Myocyte (in vitro differentiated cells): ENCODE measurements around the gene KCMF1. TPM values are rescaled to one million over a fixed set of nuclear protein-coding genes. Genes with fewer than 3 reads are reported as not detected.
"Not testable (repeated sequence)": the region's sequence is repeated elsewhere in the genome, so short reads cannot be mapped to it uniquely, and the experiment has no call there.

Experiments
- DNase-seq: peaks from one replicate; pipeline ENCODE4 v3.0.0-alpha.2; 2012; ENCODE audit warnings: low read depth
- polyA plus RNA-seq: library from polyadenylated mRNA; unstranded; fragments of >200 nt; gene quantifications from one replicate; pipeline ENCODE4 v1.2.1, GENCODE V29; 2012; ENCODE audit warnings: missing spikeins
- total RNA-seq: library from RNA; depleted of rRNA; stranded (reverse); fragments of >200 nt; gene quantifications from 2 replicates; pipeline ENCODE4 v1.2.3, GENCODE V29; 2014

KCMF1 gene
- 74.4 and 79.6 TPM in 2 replicates for total RNA-seq
- polyA plus RNA-seq: 73.0 TPM

DNA sequence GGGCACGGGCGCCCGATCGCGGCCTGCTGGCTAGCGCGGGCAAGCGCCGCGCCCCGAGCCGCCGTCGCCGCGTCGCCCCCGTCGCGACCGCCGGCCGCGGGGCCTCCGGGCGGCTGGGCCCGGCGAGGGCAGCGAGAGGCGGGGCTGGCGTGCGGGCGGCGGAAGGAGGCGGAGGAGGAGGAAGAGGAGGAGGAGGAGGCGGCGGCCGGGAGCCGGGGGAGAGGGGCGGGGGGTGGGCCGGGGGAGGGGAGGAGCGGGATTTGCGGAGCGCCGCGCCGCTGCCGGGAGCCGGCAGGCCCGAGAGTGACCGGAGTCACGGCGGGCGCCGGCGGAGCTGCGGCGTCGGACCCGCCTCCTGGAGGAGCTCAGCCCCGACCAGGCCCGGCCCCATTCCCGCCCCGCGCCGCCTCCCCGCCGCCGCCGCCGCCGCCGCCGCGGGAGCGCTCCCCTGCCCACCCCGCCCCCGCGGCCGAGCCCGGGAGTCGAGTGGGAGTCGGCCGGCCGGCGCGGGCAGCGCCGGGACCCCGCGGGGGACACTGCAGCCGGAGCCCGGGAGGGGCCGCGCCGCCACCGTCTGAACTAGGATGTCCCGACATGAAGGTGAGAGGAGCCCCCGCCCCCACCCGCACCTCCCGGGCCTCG, at the start of gene KCMF1:
KCMF1 (plus strand) TSS at position 294 of the 642 bp plus-strand sequence; CDS start at position 585, 291 bp downstream.
- DNase-seq: peak; percentile 68

DNA sequence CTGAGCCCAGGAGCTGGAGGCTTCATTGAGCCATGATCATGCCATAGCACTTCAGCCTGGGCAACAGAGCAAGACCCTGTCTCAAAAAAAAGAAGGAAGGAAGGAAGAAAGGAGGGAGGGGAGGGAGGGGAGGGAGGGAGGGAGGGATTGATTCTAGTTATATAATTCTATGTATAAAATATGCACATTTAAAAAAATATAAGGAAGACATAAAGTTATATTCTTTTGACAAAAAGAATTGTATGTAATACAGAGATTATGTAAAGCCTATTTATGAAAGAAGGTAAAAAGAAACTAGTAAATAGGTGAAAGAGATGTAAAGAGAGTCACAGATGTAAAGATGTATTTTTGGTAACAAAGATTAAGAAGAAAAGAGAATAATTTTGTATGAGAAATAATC, 48.0 kb upstream of the KCMF1 start:
- no peak for DNase-seq

DNA sequence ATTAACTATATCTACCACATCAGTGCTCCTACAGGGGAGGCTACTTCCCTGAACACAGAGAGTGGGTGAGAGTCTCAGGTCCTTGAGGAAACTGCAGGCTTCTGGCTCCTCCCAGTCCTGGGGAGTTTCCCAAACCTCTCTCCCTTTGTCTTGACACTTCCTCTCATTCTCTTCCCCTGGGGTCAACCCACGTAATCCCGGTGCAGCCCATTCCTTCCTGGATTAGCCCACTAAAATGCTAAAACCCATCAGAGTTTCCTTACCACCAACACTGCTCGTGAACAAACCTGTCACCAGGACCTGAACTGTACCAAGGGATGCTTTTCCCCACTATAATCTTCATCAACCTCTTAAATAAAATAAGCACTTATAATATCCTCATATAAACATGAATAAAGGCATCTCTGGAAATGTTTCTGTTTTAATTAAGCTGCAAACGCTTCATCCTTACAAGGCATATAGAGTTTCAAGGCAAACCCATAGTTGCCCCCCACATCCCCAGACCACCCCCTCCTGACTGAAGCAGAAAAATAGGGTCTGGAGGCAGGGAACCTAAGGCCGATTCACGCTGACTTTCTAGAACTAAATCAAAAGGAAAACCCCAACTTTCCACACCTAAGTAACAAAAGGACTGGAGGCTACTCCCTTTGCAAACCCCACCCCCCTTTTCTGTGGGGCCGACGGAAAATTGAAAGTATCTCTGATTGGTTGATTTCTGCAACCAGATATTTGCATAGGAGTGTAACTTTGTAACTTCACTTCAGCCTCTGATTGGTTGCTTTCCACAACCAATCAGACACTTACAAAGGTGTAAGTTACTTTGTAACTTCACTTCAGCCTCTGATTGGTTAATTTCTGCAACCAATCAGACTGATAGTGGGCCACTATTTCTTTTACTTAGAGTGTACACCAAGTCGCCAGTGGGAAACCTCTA, 46.5 kb upstream of the KCMF1 start:
- DNase-seq: no peak

DNA sequence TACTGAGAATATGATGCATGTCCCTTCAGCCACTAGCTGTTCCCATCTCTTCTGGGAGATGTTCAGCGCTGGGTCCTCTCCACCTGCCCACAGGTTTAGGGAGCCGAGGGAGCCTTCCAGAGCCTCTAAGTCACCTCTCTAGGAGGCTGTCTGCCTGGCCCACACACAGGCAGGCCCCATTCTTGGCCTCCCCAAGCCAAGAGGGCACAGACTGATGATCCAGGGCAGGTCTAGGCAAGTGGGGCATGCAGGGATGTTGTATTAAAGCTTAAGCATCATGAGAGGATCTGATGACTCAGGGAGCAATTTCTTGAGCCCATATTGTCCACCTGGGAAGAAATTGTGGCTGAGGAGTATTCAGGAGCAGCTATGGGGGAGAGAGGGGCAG, 45.6 kb upstream of the KCMF1 start:
- no peak for DNase-seq

DNA sequence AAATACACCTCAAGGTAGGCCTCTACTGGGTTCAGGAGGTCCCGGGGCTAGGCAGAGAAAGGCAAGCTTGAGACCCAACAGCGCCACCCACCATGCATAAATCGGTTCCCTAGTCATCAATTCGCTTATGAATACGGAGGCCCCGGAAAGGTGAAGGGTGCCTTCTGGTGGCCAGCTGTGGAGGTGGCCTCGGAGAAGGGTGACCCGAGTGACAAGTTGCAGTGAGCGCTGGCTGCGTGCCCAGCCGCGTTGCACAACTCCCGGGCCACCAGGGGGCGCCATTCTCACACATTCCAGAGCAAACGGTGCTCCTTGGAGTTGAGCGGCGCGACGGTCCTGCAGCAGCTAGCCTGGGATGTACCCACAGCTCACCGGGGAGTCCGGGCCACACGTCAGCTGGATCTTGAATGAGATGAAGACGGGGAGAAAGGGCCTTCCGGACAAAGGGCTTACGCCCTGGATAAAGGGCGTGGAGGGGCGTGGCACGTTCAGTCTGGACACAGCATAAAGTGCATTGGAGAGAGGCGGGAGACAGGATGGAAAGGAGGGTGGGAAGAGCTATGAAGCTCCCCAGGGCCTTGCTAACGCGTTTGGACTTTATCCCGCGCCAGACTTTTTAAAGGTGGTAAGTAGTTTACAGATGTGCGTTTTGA, 45.1 kb upstream of the KCMF1 start:
- DNase-seq: peak; percentile 91

DNA sequence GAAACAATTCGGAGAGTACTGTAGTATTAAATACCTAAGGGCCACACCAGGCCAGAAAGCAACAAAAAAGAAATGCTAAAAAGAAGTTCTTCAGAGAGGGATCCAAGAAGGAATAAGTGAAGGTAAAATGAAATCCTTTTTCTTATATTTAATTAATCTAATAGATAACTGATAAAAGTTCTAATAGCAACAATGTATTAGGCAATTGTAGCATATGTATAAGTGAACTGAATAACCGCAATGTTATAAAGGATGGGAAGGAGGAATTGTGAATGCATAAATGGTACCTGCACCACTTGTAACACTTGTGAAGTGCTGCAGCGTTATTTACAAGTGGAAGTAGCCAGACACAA, 43.7 kb upstream of the KCMF1 start:
- no peak for DNase-seq

DNA sequence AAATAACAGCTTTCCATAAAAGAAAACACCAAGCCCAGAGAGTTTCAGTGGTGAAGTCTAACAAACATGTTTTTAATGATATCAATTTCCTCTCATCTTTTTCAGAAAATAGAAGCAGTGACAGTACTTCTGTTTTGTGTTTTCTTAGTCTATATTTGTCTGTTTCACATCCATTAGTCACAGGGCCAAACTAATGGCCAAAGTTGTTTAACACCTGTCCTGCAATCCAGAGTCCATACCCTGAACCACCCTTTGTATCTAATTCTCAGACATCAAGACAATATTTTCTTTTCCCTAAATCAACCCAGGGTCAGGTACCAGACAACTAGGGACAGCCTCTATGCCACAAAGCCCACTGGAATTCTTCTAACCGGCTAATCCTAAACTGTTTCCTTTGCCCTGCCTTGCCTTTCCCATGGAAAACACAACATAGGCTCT, 39.6 kb upstream of the KCMF1 start:
- DNase-seq: no peak

DNA sequence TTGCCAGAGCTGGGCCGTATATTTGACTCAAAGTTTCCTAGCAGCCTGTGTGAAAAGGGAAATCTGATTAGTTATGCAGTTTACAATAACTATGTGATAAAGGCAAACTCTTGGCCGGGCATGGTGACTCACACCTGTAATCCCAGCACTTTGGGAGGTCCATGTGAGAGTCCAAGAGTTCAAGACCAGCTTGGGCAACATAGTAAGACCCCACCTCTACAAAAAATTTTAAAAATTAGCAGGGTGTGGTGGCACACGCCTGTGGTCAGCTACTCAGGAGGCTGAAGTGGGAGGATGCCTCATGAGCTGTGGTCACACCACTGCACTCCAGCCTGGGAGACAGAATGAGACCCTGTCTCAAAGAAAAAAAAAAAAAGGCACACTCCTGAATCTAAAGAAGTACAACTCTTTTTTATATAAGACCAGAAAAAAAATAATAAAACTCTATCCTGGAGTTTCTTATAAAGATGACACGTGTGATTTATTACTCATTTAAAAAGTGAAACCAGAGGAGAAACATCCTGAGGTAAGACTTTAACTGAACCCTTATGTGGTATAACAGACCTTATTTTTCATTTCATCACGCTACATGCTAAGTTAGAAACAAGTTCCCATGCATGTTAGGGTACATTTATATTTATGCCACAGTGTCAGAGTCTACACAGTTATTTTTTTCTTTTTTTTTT, 32.6 kb upstream of the KCMF1 start:
- peak; percentile 51 for DNase-seq

DNA sequence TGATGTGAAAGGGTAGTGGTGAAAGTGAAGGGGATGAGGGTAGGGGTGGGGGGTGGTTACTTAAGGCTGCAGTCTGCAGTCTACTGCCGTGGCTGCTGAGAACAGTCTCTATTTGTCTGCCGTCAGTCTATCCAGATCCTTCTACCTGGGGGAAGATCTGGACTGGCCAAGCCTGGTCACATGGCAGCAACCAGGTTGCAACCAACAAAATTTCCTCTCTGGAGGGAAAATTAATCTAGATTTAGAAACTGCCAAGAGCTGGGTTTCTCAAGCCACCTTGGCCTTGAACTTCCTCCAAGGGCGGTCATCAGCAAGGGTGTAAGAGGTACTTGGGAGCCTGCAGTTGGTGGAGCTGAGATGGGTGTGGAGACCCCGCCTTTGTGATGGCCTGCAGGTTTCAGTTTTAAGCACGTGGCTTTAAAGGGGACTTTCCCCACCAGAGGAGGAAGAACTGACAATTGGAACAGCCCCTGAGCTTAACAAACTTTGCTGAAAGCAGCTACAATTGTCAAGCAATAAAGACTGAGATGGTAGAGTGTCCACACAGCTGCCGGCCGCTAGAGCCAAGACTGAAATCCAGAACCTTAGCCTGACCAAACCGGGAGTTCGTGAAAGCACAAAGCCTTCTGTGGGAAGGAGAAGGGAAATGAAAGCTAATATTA, 31.4 kb upstream of the KCMF1 start:
- peak; percentile 61 for DNase-seq

DNA sequence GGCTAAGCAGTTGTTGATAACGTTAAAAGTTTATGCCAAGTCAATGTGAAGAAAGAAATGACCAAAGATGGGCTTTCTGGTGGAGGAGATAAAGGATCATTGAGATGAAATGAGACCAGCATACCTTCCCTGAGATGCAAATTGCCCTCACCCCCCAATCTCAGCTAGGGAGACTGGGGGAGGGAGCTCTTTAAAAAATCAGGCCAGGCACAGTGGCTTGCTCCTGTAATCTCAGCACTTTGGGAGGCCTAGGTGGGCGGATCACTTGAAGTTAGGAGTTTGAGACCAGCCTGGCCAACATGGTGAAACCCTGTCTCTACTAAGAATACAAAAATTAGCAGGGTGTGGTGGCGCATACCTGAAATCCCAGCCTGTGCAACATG, 30.9 kb upstream of the KCMF1 start:
- DNase-seq: no peak

DNA sequence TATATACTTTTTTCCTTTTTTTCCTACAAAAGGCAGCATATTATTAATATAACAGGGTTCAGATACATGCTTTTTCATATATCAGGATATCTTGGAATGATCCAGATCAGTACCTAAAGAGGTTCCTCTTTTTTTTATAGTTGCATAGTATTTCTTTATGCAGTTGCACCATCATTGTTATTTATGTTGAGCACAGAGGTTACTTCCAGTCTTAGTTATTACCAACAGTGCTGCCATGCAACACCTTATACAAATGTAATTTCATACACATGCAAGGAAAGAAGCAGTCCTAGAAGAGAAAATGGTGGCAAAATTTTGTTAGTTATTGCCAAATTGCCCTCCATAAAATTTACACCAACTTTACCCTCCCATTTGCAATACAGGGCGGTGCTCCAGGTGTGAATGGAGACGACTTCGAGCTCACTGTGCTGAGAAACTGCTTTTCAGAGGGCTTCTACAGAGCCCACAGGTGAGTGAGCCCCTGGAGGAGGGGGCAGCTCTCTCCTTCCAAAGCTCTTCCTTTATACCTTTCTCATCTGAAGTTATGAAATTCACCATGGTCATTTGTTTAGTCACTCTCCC, 30.0 kb upstream of the KCMF1 start:
- DNase-seq: no peak

DNA sequence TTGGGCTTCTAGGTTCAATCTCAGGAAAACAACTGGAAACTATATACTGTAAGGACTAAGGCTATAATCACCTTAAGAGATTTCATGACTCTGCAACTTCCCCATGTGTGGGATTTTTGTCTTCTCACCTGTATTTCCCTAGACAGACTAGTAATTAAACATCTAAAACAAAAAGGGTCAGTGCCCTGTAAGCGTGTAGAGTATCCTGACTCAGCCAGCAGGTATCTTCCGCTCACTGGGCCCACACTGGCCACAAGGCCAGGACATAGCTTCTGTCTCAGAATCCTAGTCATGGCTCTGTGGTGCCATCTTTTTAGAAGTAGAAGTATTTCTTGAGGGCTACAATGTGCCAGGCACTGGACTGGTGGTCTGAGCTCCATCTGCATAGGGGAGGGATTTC, 28.8 kb upstream of the KCMF1 start:
- DNase-seq: no peak

DNA sequence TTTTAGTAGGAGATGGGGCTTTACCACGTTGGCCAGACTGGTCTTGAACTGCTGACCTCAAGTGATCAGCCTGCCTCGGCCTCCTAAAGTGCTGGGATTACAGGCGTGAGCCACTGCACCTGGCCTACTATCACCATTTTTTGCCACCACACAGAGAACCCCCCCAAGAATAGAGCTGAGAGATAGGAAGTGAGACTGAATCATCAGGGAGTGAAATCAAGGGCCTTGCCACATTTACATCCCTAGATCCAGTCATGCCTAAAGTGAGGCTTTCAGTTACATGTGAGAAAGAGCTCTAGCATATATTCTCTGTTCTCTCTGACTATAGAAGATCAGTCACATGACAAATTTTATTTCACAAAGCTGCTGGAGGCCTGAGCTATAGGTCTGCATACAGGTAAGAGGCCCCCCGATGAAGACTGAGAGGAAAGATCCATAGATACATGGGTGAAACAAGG, 28.0 kb upstream of the KCMF1 start:
- DNase-seq: no peak

DNA sequence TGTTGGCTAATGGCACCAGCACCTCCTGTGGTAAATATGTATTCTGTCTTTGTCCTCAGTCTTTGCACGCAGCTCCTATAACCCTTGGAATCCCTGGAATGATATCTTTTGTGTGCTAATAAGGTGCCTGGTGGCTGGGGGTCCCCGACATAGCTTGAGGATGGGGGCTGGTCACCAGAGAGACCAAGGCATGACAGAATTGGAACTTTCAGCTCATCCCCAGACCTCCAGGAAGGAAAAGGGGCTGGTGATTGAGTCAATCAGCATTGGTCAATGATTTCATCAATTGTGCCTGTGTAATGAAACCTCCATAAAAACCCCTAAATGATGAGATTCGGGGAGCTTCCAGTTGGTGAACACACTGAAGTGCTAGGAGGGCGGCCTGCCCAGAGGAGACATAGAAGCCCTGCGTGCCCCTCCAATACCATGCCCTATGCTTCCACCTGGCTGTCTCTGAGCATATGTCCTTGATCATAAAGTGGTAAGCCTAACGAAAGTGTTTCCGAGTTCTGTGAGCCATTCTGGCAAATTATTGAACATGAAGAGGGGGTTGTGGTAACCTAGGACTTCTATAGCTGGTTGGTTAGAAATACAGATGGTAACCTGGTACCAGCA, 26.6 kb upstream of the KCMF1 start:
- no peak for DNase-seq

DNA sequence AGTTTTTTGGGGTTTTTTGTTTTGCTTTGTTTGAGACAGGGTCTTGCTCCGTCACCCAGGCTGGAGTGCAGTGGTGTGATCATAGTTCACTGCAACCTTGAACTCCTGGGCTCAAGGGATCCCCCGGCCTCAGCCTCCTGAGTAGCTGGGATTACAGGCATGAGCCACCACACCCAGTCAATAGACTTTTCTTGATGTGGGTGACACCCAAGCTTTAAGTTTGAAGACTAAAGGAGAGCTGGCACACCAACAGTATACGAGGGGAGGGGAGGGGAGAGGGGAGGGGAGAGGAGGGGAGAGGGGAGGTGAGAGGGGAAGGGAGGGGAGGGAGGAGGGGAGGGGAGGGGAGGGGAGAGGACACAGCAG, 25.1 kb upstream of the KCMF1 start:
- not testable (repeated sequence) for DNase-seq

DNA sequence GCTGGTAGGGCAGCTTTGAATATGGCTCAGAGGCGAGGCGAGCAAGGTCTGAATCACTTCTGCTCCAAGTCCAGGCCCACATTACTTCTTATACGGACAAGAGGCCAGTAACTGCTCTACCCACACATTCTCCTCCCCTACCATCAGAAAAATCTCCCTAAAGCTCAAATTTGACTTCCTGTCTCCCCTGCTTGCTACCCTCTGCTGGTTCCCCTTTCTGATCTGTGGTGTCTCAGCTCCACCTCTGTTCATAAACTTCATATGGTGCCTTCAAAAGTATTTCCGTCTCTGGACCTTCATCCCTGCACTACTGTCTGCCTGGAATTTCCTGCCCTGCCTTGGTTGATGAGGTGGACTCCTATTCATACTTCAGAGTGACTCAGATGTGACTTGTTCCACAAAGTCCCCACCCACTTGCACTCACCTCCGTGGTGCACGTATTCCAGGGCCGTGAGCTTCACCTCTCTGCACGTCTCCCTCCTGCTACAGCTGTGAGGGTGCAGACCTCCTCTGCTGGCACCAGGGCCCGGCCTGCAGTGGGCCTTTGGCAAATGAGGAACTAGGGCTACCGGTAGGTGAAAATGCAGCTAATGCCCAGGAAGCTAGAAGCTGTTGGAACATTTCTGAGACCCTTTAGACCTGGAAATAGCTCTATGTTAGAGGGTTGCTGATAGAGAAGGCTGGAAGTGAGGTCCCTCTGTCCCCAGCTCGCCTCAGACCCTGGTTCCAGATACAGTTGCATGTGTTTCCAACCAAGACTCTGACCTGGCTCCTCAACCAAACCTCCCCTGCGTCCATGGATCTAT, 24.6 kb upstream of the KCMF1 start:
- DNase-seq: peak; percentile 46

DNA sequence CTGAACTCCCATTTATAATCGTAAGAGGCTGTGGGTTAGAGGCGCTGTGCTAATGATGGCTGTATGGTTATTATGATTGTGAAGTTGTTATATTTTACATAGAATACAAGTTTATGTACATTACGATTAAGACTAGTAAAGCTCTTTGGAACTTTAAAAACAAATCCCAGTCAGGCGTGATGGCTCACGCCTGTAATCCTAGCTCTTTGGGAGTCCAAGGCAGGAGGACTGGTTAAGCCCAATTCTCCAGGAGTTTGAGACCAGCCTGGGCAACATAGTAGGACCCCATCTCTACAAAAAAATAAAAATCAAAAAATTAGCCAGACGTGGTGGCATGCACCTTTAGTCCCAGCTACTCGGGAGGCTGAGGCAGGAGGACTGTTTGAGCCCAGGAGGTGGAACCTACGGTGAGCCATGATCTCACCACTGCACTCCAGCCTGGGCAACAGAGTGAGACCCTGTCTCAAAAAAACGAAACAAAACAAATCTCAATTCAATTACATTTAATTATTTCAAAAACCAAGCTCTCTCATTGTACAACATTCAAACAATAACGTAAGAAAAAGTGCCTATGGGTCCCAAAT, 23.9 kb upstream of the KCMF1 start:
- no peak for DNase-seq

DNA sequence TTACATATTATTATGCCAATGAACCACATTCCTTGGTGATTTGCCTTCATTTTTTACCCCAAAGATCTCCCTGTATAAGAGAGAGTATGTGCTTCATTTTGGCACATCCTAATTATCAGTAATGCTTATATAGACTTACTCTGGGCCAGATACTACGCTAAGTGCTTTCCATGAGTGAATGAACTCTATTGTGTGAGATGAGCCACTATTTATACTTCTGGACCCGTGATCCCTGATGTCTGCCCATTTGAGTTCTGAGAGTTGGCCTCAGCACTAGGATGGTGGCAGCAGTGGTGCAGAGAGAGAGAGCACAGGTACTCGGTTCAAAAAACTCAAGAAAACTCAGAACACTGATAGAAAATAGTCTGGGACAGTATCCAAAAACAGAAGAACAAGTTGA, 17.4 kb upstream of the KCMF1 start:
- no peak for DNase-seq

DNA sequence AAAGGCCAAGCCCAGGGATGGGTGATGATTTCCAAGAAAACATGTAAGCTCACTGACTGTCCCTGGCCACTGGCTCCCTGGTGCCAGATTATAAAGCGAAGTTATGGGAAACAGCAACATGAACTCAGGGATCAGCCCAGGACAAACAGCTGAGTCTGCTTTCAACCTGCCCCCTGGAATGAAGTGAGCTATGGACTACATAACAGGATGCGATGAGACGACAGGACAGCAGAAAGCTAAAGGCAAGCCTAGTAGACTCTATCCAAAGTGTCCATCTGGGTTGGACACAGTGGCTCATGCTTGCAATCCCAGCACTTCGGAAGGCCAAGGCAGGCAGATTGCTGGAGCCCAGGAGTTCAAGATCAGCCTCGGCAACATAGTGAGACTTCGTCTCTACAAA, 16.6 kb upstream of the KCMF1 start:
- DNase-seq: no peak
